ENCODE measurements around the gene SLC45A1.
"Not testable (repeated sequence)": the region's sequence is repeated elsewhere in the genome, so short reads cannot be mapped to it uniquely, and the experiment has no call there.

The SLC45A1 gene

DNA sequence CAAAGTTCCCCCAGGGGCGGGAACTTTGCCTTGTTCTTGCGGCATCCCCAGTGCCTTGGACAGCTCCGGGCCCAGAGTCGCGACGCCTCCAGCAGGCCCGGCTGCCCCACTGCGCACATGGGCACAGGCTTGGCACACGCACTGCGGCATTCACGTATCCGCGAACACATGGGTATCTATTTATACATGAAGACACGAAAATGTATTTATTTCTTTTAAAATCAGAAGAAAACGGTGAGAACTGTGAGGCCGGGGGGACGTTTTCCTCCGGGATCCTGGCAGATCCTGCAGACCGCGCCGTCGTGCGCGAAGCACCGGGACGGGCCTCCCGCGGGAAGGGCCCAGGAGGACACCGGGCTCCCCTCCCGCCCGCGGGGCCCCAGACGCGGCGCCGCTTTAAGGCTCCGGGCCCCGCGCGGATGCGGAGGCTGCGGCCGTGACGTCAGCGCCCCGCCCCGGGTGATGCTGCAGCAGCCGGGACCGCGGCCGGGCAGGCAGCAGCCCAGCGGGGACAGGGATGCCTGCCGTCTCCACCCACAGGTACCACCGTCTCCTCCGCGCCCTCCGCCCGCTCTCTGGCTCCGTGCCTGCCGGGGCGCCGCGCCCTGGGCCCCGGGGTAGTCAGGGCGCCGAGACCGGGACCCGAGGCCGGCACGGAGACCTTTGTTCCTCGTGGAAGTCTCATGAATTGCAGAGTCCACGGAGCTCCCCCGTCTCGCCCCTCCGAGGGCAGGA lies at the start of gene SLC45A1:
SLC45A1 (plus strand) TSS at position 468 of the 735 bp plus-strand sequence. CDS start 6,216 bp downstream, outside the sequence.
- DNase-seq: peak; percentile 77

DNA sequence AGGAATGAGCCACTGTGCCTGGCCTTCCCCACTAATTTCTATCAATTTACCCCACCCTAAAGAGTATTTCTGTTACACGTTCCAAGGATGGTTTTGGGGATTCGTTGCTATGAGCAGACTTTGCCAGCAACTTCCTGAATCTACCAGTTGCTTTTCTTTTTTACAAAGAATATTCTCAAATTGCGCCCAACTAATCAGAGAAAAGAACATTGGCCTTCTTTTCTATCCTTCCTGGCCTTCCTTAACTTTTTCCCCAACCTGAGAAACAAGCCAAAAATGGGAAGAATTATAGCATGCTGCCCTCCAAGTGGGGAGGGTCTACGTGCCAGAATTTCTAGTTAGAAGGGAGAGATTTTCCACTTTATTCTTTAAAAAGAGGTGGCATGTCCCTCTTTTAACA lies 44.9 kb upstream of the SLC45A1 start:
- no peak for DNase-seq

DNA sequence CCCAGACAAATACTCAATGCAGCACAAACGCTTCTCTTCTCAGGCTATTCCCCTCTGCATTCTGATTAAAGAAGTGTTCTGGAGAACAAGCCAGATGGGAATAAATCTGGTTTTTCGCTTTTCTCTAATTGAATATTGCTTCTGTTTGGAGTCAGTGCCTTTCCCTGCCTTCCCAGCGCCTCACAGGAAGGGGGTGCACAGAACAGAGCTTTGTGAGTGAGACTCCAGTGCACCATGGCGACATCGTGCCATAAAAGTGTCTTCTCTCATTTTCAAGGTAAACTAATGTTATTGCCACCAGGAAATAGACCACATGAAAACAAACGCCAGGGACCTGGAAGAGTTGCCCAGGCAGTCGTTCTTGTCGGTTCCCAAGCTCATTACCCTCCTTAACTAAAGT lies 43.6 kb upstream of the SLC45A1 start:
- no peak for DNase-seq

DNA sequence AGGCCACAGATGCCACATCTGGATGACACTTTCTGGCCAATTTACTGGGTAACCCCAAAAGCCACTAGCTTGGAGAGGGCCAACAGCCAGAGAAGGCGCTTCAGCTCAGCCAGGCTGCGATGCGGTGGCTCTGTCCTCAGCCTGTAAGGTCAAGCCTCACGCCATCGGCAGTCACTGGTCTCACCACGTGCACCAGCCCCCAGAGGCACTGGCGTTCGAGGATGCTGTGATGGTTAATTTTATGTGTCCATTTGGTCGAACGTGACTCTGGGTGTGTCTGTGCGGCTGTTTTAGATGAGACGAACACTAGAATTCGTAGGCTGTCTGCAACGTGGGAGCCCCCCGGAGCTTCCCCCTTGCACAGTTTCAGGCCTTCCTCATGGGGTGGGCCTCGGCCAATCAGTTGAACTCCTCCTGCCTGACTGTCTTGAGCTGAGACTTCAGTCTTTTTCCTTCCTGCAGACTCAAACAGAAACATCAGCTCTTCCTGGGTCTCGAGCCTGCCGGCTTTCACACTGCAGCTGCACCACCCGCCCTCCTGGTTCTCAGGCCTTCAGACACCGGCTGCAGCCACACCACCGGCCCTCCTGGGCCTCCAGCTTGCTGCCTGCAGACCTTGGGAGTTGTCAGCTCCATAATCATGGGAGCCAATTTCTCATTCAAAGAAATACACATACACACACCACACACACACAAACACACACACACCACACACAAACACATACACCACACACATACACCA lies 41.6 kb upstream of the SLC45A1 start:
- no peak for DNase-seq

DNA sequence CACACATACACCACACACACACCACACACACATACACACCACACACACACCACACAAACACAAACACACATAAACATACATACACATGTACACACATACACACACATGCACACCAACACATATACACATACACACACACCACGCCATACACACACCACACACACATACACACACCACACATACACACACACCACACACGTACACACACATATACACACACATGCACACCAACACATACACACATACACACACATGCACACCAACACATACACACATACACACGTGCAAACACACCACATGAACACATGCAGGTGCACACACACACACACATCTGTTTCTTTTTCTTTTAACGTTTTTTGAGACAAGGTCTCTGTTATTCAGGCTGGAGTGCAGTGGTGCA lies 41.0 kb upstream of the SLC45A1 start:
- no peak for DNase-seq

DNA sequence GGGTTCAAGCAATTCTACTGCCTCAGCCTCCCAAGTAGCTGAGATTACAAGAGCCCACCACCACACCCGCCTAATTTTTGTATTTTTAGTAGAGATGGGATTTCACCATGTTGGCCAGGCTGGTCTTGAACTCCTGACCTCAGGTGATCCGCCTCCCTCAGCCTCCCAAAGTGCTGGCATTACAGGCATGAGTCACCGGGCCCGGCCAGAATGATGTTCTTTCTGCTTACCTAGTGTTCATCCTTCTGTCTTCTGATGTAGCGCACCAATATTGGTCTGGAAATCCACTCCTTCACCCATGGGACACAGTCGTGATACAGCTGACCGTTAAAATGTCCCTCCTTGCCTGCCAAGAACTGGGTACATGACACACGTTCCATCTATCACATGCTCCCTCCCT lies 39.2 kb upstream of the SLC45A1 start:
- DNase-seq: not testable (repeated sequence)

DNA sequence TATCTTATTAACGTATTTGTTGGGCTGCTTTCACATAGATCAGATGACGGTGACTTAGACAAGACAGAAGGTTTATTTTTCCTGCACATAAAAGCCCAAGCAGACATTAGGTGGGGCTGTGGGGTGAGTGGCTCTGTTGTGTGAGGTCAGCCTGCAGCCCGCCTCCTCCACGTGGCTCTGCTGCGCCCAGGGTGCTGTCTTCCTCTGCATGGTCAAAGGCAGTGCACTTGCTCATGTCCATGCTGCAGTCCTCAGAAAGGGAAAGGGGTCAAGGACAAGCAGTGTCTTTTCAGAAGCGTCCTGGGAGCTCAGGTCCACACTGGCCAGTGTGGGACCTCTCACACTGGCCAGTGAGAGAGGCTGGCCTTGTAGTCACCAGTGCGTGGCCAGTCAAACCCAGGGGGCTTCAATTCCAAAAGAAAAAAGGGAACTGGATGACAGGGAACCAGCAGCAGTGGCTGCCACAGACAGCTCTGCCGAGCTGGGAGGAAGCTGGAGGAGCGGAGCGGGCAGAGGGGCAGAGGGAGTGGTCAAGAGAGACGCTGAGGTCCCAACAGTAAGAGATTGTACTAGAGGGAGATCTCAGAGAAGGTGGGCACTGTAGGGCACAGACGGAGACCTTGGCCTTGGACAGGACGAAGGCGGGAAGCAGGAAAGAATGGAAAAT lies 35.9 kb upstream of the SLC45A1 start:
- DNase-seq: no peak

DNA sequence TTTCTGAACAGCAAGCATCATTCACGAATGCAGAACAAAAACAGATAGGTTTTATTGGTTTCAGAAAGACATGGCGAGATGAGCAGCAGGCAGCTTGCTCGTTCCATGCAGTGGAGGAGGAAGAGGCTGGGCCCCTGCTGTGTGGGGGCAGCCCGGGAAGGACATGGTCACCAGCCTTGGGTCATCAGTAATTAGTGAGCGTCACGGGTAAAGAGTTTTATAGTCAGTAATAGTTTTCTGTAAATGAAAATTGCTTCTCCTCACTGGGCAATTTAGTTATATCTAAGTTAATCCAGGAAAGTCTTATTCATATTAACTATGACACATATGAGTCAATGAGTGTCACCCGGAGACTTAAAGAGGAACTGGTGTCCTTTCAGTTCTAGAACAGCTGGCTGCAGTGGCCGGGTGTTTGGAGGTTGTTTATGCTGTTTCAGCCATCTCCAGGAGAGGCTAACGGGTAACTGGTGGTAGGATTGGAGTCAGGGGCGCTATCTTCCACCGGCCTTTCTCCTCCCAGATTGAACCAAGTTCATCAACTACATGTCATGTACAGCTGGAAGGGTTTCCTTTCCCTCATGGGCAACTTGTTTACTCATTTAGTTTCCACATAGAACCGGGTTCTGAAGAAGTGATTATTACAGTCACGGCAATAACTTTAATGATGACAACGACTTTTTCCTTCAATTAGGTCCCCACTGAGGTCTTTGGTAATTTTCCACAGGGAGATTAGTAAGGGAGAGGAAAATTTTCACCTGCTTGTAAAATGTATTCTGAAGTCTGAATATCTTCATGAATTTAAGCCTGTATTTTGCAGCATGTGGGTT lies 34.6 kb upstream of the SLC45A1 start:
- DNase-seq: no peak

DNA sequence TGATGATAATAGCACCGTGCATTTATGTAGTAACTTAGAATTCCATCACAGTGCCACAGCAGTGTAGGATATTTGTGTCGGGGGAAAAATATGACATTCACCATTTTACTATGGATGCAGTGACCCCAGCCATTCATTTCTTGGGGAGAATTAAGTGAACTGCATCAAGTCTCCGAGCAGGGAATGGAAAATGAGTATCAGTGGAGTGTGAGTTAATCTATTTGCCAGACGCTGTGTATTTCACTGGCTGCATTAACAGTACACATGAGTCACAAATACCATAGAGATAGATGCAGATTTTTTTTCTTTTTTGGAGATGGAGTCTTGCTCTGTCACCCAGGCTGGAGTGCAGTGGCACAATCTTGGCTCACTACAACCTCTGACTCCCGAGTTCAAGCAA lies 33.8 kb upstream of the SLC45A1 start:
- DNase-seq: no peak

DNA sequence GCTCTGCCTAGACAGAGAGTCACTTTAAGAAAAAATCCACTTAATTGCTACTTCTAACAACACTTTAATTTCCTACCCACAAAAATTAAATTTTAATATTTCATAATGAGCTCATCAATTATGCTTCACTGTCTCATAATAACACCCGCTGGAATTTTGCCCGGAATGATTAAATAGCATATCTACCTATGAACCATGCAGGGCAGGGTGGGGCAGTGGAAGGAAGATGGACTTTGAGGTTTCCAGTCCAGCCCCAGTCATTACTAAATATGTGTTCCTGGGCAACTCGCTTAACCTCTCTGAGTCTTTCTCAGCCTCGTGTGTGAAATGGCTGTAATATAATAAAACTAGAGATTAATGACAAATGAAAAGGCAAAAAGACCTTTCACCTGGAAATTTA lies 32.8 kb upstream of the SLC45A1 start:
- no peak for DNase-seq

DNA sequence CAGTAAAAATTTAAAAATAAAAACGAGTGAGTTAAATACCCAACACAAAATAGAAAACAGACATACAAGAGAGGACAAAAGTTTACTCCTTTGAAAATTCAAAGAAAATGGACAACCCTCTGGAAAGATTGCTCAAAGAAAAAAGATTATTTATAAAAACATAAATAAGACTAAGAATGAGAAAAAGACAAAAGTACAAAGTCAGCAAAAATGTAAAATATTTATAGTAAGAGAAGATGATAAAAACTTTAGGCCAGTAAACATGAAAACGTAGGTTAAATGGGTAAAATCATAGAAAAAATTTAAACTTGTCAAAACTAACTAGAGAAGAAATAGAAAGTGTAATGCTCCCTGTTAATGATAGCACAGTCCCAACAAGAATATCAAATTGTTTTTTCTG lies 31.9 kb upstream of the SLC45A1 start:
- DNase-seq: no peak

DNA sequence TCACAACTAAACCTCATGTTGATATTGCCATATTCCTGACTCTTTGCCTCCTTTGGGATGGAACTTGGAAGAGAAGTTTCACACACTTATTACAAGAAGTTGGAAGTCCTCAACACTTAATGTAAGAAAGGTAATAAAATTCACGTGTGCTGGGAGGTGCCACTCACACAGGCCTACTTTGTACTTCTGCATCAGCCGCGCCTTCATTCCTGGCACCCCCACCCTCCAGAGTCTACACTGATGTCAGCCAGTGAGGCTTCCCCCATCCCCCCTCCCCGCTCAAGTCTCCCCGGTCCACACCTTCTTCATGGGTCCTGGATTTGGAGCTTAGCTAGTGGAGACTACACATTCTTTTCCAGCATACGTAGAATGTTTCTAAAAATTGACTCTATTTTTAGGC lies 24.8 kb upstream of the SLC45A1 start:
- DNase-seq: no peak

DNA sequence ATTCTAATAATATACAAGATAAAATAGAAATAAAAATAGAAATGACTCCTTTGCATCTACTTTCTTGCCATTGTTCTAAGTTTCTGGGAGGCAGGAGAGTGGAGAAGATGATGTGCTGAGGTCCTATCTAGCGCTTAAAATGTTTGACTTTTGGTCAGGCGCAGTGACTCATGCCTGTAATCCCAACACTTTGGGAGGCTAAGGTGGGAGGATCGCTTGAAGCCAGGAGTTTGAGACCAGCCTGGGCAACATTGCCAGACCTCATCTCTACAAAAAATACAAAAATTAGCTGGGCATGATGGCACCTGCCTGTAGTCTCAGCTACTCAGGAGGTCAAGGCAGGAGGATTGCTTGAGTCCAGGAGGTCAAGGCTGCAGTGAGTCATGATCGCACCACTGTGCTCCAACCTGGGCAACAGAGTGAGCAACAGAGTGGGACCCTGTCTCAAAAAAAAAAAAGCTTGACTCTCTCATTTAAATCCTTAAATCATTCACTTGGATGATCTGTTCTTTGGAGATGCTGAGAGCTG lies 24.2 kb upstream of the SLC45A1 start:
- DNase-seq: no peak

DNA sequence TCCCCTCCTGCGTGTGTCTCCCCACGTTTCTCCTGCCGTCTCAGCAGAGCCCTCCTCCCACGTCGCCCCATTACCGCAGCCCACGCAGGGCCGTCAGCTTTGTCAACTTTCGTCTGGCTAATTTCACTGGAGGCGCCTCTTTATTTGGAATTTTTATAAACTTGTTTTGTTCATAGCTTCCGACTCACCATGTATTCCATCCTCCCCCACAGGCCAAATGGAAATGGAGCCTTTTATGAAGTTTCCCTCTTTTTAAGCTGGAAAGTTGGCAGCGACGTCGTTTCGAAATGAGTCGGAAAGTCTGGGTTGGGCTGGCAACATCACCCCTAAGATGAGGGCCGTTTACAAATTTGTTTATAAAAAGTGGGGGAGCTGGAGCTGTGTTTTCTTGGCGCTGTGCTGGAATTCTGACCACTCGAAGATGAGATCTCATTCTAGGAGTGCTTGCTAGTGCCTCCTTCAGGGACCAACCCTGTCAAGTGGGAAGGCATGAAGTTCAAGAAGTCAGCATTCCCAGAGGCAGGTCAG lies 23.7 kb upstream of the SLC45A1 start:
- no peak for DNase-seq

DNA sequence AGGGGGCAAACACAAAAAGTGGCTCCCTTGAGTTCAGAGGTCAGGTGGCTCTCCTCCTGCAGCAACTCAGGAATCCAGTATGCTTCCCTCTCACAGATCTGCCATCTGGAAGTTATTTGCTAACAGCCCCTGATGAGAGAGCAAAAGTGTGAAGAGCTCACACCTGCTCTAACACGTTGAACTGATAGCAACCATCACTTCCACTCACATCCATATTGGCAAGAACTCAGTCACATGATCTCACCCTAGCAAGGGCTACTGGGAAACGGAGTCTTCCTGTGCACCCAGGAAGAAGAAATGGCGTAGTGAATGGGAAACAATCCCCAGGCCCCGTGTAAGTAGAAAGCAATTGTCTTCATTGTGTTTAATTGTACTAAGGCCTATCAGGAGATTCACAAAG lies 20.7 kb upstream of the SLC45A1 start:
- DNase-seq: no peak

DNA sequence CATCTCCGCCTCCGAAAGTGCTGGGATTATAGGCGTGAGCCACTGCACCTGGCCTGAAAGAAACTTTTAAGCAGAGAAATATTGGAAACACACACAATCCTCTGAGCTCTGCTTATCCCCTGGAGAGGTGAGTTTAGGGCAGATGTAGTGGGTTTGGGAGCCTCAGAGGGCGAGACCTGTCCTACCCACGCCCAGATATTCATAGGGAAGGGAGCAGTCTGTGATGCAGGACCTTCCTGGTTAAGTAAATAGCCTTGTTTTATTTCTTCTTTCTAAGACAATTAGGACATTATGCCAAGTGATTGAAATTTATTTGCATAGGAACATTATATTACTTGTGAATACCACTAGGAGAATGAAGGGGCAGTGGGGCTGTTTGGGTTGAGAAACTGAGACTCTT lies 18.0 kb upstream of the SLC45A1 start:
- no peak for DNase-seq

DNA sequence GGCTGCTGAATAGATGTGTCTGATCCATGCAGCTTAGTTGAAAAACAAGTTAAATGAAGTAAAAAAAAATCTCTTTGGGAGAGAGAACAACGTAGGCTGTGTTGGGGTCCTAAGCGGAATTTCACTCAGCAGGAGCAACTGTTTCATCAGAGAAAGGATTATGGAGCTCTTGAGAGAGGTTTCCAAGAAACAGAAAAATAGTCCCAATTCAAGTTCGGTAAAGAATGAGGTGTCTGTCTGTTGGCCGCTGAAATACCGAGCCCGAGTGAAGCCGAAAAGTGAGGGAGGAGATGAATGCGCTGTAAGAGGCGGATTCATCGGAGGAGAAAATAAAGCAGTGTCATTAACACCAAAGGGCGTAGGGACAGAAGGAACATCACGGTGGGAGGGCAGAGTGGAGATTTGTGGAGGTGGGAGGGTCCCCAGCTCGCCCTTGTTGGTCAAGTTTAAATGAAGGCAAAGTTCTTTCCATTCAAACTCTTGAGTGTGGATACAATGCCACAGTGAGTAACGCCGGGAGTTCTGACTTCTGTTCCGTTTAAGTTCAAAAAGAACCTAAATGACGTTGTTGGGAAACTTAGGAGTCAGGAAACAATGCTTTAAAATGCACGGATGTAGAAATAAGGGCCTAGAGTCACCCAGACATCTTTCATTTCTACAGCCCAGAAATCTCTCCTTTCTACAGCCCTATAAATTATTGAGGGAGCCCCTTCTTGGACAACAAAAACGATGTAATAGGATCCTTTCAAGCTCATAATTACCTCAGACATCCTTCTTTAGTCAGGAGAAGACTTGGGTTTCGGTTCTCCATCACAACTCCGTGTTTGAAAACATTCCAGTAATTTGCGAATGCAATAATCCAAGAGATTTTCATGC lies 15.6 kb upstream of the SLC45A1 start:
- DNase-seq: no peak

DNA sequence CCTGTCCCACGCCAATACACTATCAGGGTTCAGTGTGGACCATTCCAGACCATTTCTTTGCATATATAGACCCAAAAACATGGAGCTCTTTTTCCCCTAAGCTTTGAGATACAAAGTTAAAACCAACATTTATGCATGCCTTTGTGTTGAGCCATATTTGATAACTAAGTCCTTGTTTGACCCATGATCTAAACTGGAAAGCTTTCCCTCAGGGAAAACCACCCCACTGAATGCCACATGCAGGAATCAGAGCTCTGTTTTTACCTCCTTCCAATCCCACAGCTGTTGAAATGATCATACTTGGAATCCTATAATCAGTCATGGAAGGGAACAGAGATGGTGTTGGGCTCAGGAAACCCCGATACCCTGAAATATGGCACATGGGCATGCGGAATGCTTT lies 14.8 kb upstream of the SLC45A1 start:
- no peak for DNase-seq

DNA sequence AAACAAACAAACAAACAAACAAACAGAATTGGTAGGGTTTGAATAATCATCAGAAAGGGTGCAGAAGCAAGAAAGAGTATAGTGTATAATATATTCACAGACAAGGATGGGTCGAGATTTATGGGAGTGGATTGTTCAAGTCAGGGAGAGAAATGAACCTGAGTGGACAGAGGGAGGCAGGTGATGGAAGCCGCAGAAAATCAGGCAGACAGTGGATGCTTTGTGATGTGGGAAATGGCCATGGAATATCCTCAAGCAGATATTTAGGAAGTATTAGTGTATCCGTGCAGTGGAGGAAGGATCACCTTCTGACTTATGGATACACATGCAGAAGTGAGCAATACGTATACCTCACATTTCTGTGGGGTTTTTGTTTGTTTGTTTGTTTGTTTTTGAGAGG lies 14.0 kb upstream of the SLC45A1 start:
- no peak for DNase-seq

DNA sequence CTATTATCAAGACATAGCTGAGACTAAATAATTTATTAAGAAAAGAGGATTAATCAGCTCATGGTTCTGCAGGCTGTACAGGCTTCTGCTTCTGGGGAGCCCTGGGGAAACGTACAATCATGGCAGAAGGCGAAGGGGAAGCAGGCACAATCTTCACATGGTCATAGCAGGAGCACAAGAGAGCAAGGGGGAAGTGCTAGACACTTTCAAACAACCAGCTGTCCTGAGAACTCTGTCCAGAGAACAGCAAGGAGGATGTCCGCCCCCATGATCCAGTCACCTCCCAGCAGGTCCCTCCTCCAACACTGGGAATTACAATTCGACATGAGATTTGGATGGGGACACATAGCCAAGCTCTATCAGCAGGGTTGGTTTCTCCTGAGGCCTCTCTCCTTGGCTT lies 10.3 kb upstream of the SLC45A1 start:
- DNase-seq: no peak

DNA sequence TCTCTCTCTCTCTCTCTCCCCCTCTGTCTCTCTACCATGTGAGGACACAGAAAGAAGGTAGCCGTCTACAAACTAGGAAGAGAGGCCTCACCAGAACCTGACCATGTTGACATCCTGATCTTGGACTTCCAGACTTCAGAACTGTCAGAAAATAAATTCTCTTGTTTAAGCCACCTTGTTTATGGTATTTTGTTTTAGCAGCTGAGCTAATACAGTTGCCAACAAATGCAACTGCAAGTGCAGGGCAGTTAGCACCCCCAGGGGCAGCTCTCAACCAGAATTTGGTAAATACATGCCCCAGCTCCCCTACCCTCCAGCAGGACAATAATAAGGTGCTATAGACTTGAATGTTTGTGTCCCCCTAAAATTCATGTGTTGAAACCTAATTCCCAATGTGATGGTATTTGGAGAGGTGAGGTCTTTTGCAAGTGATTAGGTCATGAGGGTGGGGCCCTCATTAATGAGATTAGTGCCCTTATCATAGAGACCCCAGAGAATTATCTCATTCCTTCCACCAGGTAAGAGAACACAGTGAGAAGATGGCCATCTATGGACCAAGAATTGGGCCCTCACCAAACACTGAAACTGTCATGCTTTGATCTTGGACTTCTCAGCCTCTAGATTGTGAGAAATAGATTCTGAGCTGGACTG lies 6.7 kb upstream of the SLC45A1 start:
- DNase-seq: no peak
